Measurements from ENCODE around the gene AKT1. TPM values are rescaled to one million over a fixed set of nuclear protein-coding genes. Genes with fewer than 3 reads are reported as not detected.

The AKT1 gene
- total and polyA plus RNA-seq, 2 donors, result 56.2 to 90.9 TPM

GRCh38 chr14:104770851-104771272, 24.7 kb downstream of the AKT1 start:
- 97% methylated on average over 5 of the region's 5 CpGs for whole genome bisulfite sequencing
- Histone ChIP-seq H3K9me3 (ENCODE audit: control insufficient read depth in 2 of 2, insufficient read depth in 1 of 2, low read length in 1 of 2) (peaks cover 5 to 16% of the 10 kb centered on the region in 2 donors), H3K4me1 (ENCODE audit: control insufficient read depth in 2 of 2, insufficient read depth in 2 of 2, low read length in 2 of 2) (peaks cover 0 to 15% of the 10 kb centered on the region in 2 donors), H3K27ac (ENCODE audit: low read depth in 1 of 2, low read length in 1 of 2) (no peak overlapping the region), H3K4me3 (ENCODE audit: low read length in 2 of 2) (no peak overlapping the region), H3K27me3 (ENCODE audit: control insufficient read depth in 2 of 2, insufficient read depth in 1 of 2, low read length in 1 of 2) (no peaks in the 10 kb centered on the region), H3K36me3 (ENCODE audit: control insufficient read depth in 2 of 2, insufficient read depth in 2 of 2, low read length in 1 of 2) (peaks cover 57 to 61% of the 10 kb centered on the region in 2 donors)
- DNase-seq (ENCODE audit: low read depth in 6 of 9, low spot score in 9 of 9), result no peak

GRCh38 chr14:104770072-104770579, 25.4 kb downstream of the AKT1 start:
- H3K9me3 ChIP-seq (ENCODE audit: control insufficient read depth in 2 of 2, insufficient read depth in 1 of 2, low read length in 1 of 2), result peaks cover 5 to 16% of the 10 kb centered on the region in 2 donors
- no peaks in the 10 kb centered on the region for H3K27me3 ChIP-seq (ENCODE audit: control insufficient read depth in 2 of 2, insufficient read depth in 1 of 2, low read length in 1 of 2)
- H3K4me1 ChIP-seq (ENCODE audit: control insufficient read depth in 2 of 2, insufficient read depth in 2 of 2, low read length in 2 of 2), result peaks cover 0 to 15% of the 10 kb centered on the region in 2 donors
- H3K27ac ChIP-seq (ENCODE audit: low read depth in 1 of 2, low read length in 1 of 2), result no peak overlapping the region
- H3K36me3 ChIP-seq (ENCODE audit: control insufficient read depth in 2 of 2, insufficient read depth in 2 of 2, low read length in 1 of 2), result peaks cover 55 to 56% of the 10 kb centered on the region in 2 donors
- DNase-seq (ENCODE audit: low read depth in 6 of 9, low spot score in 9 of 9), result no peak
- 98% methylated on average over 24 of the region's 24 CpGs for WGBS
- H3K4me3 ChIP-seq (ENCODE audit: low read length in 2 of 2), result no peak overlapping the region

- no peak for DNase-seq (ENCODE audit: low read depth in 6 of 9, low spot score in 9 of 9)
- H3K4me1 ChIP-seq (ENCODE audit: control insufficient read depth in 2 of 2, insufficient read depth in 2 of 2, low read length in 2 of 2), result peaks cover 0 to 15% of the 10 kb centered on the region in 2 donors
- H3K9me3 ChIP-seq (ENCODE audit: control insufficient read depth in 2 of 2, insufficient read depth in 1 of 2, low read length in 1 of 2), result peaks cover 5 to 16% of the 10 kb centered on the region in 2 donors
- H3K36me3 ChIP-seq (ENCODE audit: control insufficient read depth in 2 of 2, insufficient read depth in 2 of 2, low read length in 1 of 2), result peaks cover 50 to 53% of the 10 kb centered on the region in 2 donors
- no peaks in the 10 kb centered on the region for H3K27me3 ChIP-seq (ENCODE audit: control insufficient read depth in 2 of 2, insufficient read depth in 1 of 2, low read length in 1 of 2)
- 96% methylated on average over 18 of the region's 18 CpGs for WGBS
- no peak overlapping the region for H3K27ac ChIP-seq (ENCODE audit: low read depth in 1 of 2, low read length in 1 of 2)
- H3K4me3 ChIP-seq (ENCODE audit: low read length in 2 of 2), result no peak overlapping the region
These were observed 26.1 kb downstream of the AKT1 start for GRCh38 chr14:104769324-104770071.

- Histone ChIP-seq H3K4me1 (ENCODE audit: control insufficient read depth in 2 of 2, insufficient read depth in 2 of 2, low read length in 2 of 2) (peaks cover 0 to 15% of the 10 kb centered on the region in 2 donors), H3K4me3 (ENCODE audit: low read length in 2 of 2) (no peak overlapping the region), H3K9me3 (ENCODE audit: control insufficient read depth in 2 of 2, insufficient read depth in 1 of 2, low read length in 1 of 2) (peaks cover 5 to 16% of the 10 kb centered on the region in 2 donors), H3K27me3 (ENCODE audit: control insufficient read depth in 2 of 2, insufficient read depth in 1 of 2, low read length in 1 of 2) (no peaks in the 10 kb centered on the region), H3K36me3 (ENCODE audit: control insufficient read depth in 2 of 2, insufficient read depth in 2 of 2, low read length in 1 of 2) (peaks cover 43 to 53% of the 10 kb centered on the region in 2 donors), H3K27ac (ENCODE audit: low read depth in 1 of 2, low read length in 1 of 2) (no peak overlapping the region)
- 24% methylated on average over 25 of the region's 25 CpGs for WGBS
- peak in 8 of 9 donors; percentile 61 to 90 (median 76) for DNase-seq (ENCODE audit: low read depth in 6 of 9, low spot score in 9 of 9)
These were observed 26.9 kb downstream of the AKT1 start for GRCh38 chr14:104768437-104769323.

- Histone ChIP-seq H3K27ac (ENCODE audit: low read depth in 1 of 2, low read length in 1 of 2) (no peak overlapping the region), H3K9me3 (ENCODE audit: control insufficient read depth in 2 of 2, insufficient read depth in 1 of 2, low read length in 1 of 2) (peaks cover 5 to 16% of the 10 kb centered on the region in 2 donors), H3K4me3 (ENCODE audit: low read length in 2 of 2) (no peak overlapping the region), H3K27me3 (ENCODE audit: control insufficient read depth in 2 of 2, insufficient read depth in 1 of 2, low read length in 1 of 2) (no peaks in the 10 kb centered on the region), H3K4me1 (ENCODE audit: control insufficient read depth in 2 of 2, insufficient read depth in 2 of 2, low read length in 2 of 2) (peaks cover 0 to 15% of the 10 kb centered on the region in 2 donors), H3K36me3 (ENCODE audit: control insufficient read depth in 2 of 2, insufficient read depth in 2 of 2, low read length in 1 of 2) (peaks cover 32 to 47% of the 10 kb centered on the region in 2 donors)
- 94% methylated on average over 5 of the region's 5 CpGs for WGBS
- no peak for DNase-seq (ENCODE audit: low read depth in 6 of 9, low spot score in 9 of 9)
These were observed 28.0 kb downstream of the AKT1 start for GRCh38 chr14:104767634-104767918.

- H3K9me3 ChIP-seq (ENCODE audit: control insufficient read depth in 2 of 2, insufficient read depth in 1 of 2, low read length in 1 of 2), result peaks cover 5 to 14% of the 10 kb centered on the region in 2 donors
- peaks cover 0 to 15% of the 10 kb centered on the region in 2 donors for H3K4me1 ChIP-seq (ENCODE audit: control insufficient read depth in 2 of 2, insufficient read depth in 2 of 2, low read length in 2 of 2)
- H3K4me3 ChIP-seq (ENCODE audit: low read length in 2 of 2), result no peak overlapping the region
- H3K27ac ChIP-seq (ENCODE audit: low read depth in 1 of 2, low read length in 1 of 2), result no peak overlapping the region
- no peaks in the 10 kb centered on the region for H3K27me3 ChIP-seq (ENCODE audit: control insufficient read depth in 2 of 2, insufficient read depth in 1 of 2, low read length in 1 of 2)
- peaks cover 27 to 46% of the 10 kb centered on the region in 2 donors for H3K36me3 ChIP-seq (ENCODE audit: control insufficient read depth in 2 of 2, insufficient read depth in 2 of 2, low read length in 1 of 2)
- DNase-seq (ENCODE audit: low read depth in 6 of 9, low spot score in 9 of 9), result no peak
- whole genome bisulfite sequencing, result 89% methylated on average over 15 of the region's 15 CpGs
These were observed 28.5 kb downstream of the AKT1 start for GRCh38 chr14:104766863-104767633.

GRCh38 chr14:104766256-104766862, 29.2 kb downstream of the AKT1 start:
- WGBS, result over 99% methylated on average over 4 of the region's 4 CpGs
- H3K27me3 ChIP-seq (ENCODE audit: control insufficient read depth in 2 of 2, insufficient read depth in 1 of 2, low read length in 1 of 2), result no peaks in the 10 kb centered on the region
- H3K36me3 ChIP-seq (ENCODE audit: control insufficient read depth in 2 of 2, insufficient read depth in 2 of 2, low read length in 1 of 2), result peaks cover 20 to 46% of the 10 kb centered on the region in 2 donors
- no peak for DNase-seq (ENCODE audit: low read depth in 6 of 9, low spot score in 9 of 9)
- H3K27ac ChIP-seq (ENCODE audit: low read depth in 1 of 2, low read length in 1 of 2), result no peak overlapping the region
- peaks cover 4 to 7% of the 10 kb centered on the region in 2 donors for H3K9me3 ChIP-seq (ENCODE audit: control insufficient read depth in 2 of 2, insufficient read depth in 1 of 2, low read length in 1 of 2)
- no peak overlapping the region for H3K4me3 ChIP-seq (ENCODE audit: low read length in 2 of 2)
- peaks cover 0 to 17% of the 10 kb centered on the region in 2 donors for H3K4me1 ChIP-seq (ENCODE audit: control insufficient read depth in 2 of 2, insufficient read depth in 2 of 2, low read length in 2 of 2)

- no peak for DNase-seq (ENCODE audit: low read depth in 6 of 9, low spot score in 9 of 9)
- no peak overlapping the region for H3K27ac ChIP-seq (ENCODE audit: low read depth in 1 of 2, low read length in 1 of 2)
- H3K36me3 ChIP-seq (ENCODE audit: control insufficient read depth in 2 of 2, insufficient read depth in 2 of 2, low read length in 1 of 2), result peaks cover 19 to 46% of the 10 kb centered on the region in 2 donors
- no peak overlapping the region for H3K4me3 ChIP-seq (ENCODE audit: low read length in 2 of 2)
- WGBS, result 98% methylated on average over 3 of the region's 3 CpGs
- peaks cover 0 to 25% of the 10 kb centered on the region in 2 donors for H3K4me1 ChIP-seq (ENCODE audit: control insufficient read depth in 2 of 2, insufficient read depth in 2 of 2, low read length in 2 of 2)
- H3K9me3 ChIP-seq (ENCODE audit: control insufficient read depth in 2 of 2, insufficient read depth in 1 of 2, low read length in 1 of 2), result no peaks in the 10 kb centered on the region
- no peaks in the 10 kb centered on the region for H3K27me3 ChIP-seq (ENCODE audit: control insufficient read depth in 2 of 2, insufficient read depth in 1 of 2, low read length in 1 of 2)
These were observed 30.0 kb downstream of the AKT1 start for GRCh38 chr14:104765517-104765916.

Measured in thymus (tissue), 11 donors.